ENCODE measurements around the gene PLCG2. TPM values are rescaled to one million over a fixed set of nuclear protein-coding genes. Genes with fewer than 3 reads are reported as not detected.

The PLCG2 gene
- total RNA-seq, 1 donor from 2014 or later = 9.1 TPM

GRCh38 chr16:81923296-81923695, 144.2 kb downstream of the PLCG2 start:
- no peak overlapping the region for H3K27ac Mint-ChIP-seq
- TF ChIP-seq, protein P1, sequence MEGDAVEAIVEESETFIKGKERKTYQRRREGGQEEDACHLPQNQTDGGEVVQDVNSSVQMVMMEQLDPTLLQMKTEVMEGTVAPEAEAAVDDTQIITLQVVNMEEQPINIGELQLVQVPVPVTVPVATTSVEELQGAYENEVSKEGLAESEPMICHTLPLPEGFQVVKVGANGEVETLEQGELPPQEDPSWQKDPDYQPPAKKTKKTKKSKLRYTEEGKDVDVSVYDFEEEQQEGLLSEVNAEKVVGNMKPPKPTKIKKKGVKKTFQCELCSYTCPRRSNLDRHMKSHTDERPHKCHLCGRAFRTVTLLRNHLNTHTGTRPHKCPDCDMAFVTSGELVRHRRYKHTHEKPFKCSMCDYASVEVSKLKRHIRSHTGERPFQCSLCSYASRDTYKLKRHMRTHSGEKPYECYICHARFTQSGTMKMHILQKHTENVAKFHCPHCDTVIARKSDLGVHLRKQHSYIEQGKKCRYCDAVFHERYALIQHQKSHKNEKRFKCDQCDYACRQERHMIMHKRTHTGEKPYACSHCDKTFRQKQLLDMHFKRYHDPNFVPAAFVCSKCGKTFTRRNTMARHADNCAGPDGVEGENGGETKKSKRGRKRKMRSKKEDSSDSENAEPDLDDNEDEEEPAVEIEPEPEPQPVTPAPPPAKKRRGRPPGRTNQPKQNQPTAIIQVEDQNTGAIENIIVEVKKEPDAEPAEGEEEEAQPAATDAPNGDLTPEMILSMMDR (IDR thresholded peaks at IDR 0.05; ENCODE audit: unreplicated experiment) = no peak
- H3K36me3 Mint-ChIP-seq (ENCODE audit: insufficient read depth) = no peaks in the 10 kb centered on the region
- DNase-seq (ENCODE audit: low spot score, unreplicated experiment) = no peak
- no peaks in the 10 kb centered on the region for H3K27me3 Mint-ChIP-seq
- H3K9me3 Mint-ChIP-seq (ENCODE audit: low read depth) = peaks cover 3% of the 10 kb centered on the region
- no peak overlapping the region for H3K4me3 Mint-ChIP-seq (ENCODE audit: low read depth)
- no peaks in the 10 kb centered on the region for H3K4me1 Mint-ChIP-seq (ENCODE audit: low read depth)

DNA sequence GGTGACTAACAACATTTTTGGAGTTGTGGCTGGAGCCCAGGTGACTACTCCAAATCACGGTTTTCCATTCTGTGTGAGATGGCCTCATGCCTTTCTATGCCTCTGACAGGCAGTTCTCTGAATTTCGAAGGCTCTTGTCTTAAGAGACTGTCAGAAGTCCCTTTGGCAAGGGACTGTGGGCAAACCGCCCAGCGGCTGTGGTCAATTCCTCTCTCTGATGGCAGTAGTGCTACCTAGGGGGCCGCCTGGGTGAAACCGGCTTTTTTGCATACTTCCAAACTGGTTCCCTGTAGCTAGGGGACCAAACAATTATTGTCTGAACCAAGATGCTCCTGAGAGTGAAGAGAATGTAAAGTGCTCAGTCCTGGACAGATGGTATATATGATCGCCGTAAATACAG, 145.9 kb downstream of the PLCG2 start:
- H3K4me1 Mint-ChIP-seq (ENCODE audit: low read depth) = no peaks in the 10 kb centered on the region
- no peak overlapping the region for H3K4me3 Mint-ChIP-seq (ENCODE audit: low read depth)
- H3K36me3 Mint-ChIP-seq (ENCODE audit: insufficient read depth) = no peaks in the 10 kb centered on the region
- H3K9me3 Mint-ChIP-seq (ENCODE audit: low read depth) = no peaks in the 10 kb centered on the region
- H3K27ac Mint-ChIP-seq = no peak overlapping the region
- H3K27me3 Mint-ChIP-seq = no peaks in the 10 kb centered on the region
- no peak for DNase-seq (ENCODE audit: low spot score, unreplicated experiment)
- TF ChIP-seq, protein P1 (IDR thresholded peaks at IDR 0.05; ENCODE audit: unreplicated experiment) = no peak

- Mint-ChIP-seq H3K27ac (no peak overlapping the region), H3K4me1 (ENCODE audit: low read depth) (no peaks in the 10 kb centered on the region), H3K27me3 (no peaks in the 10 kb centered on the region), H3K9me3 (ENCODE audit: low read depth) (no peaks in the 10 kb centered on the region), H3K4me3 (ENCODE audit: low read depth) (no peak overlapping the region), H3K36me3 (ENCODE audit: insufficient read depth) (no peaks in the 10 kb centered on the region)
- DNase-seq (ENCODE audit: low spot score, unreplicated experiment) = no peak
- TF ChIP-seq, protein P1 (IDR thresholded peaks at IDR 0.05; ENCODE audit: unreplicated experiment) = no peak
Observed at GRCh38 chr16:81926036-81926435, 146.9 kb downstream of the PLCG2 start.

DNA sequence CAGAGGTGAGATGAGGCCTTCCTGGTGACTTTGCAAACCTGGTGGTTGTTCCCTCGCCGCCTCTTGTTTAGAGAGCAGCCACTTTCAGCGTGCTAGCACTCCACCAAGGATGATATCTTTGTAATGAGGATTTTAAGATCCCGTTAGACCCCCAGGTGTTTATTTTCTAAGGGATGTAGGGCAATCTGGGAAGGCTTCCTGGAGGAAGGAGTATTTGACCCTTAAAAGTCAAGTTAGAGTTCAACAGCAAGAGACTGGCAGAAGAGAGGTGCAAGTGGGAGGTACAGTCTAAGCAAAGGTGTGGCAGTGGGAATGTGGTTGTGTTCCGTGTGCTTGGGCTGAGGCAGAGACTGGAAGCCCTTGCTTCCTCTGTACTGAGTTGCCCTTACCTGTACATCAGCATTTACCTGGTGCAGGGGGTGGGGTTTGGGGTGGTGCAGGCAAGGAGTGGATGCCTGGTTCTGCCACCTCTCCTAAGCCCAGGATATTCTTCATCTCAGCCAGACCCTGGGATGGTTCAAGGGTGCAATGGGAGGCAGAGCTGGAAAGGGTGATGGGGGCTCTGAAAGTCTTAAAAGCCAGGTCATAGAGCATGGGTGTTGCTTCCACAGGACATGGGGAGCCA, 148.6 kb downstream of the PLCG2 start:
- Mint-ChIP-seq H3K4me1 (ENCODE audit: low read depth) (no peaks in the 10 kb centered on the region), H3K4me3 (ENCODE audit: low read depth) (no peak overlapping the region), H3K36me3 (ENCODE audit: insufficient read depth) (no peaks in the 10 kb centered on the region), H3K27me3 (no peaks in the 10 kb centered on the region), H3K27ac (no peak overlapping the region), H3K9me3 (ENCODE audit: low read depth) (no peaks in the 10 kb centered on the region)
- no peak for DNase-seq (ENCODE audit: low spot score, unreplicated experiment)
- TF ChIP-seq, protein P1 (IDR thresholded peaks at IDR 0.05; ENCODE audit: unreplicated experiment) = no peak

DNA sequence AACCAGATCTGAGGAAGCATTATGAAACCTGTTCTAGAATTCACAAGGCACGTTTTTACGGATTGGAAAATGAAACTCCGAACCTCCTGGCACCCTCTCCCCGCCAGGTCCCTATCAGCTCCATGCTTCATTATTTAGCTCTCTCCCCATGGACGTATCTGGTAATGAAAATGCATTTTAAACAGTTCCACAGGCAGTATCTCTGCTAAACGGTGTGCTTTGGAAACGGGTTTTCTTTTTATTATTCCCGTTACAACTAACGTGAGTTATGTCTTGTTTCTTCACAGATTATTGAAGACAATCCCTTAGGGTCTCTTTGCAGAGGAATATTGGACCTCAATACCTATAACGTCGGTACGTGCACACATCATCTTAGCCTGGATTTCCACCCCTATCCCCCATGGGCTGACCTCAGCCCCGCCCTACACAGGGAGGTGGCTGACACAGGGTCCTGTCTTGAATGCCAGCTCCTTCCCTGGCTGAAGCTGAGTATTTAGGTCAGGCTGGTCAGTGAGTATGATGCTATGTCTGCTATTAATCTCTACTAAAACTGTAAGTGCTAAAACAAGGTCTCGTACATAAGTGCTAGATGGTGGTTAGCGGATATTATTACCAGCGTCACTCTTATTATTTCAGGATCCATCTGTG, 149.3 kb downstream of the PLCG2 start:
- H3K36me3 Mint-ChIP-seq (ENCODE audit: insufficient read depth) = no peaks in the 10 kb centered on the region
- no peaks in the 10 kb centered on the region for H3K4me1 Mint-ChIP-seq (ENCODE audit: low read depth)
- H3K9me3 Mint-ChIP-seq (ENCODE audit: low read depth) = no peaks in the 10 kb centered on the region
- TF ChIP-seq, protein P1 (IDR thresholded peaks at IDR 0.05; ENCODE audit: unreplicated experiment) = no peak
- no peak overlapping the region for H3K4me3 Mint-ChIP-seq (ENCODE audit: low read depth)
- no peak for DNase-seq (ENCODE audit: low spot score, unreplicated experiment)
- no peaks in the 10 kb centered on the region for H3K27me3 Mint-ChIP-seq
- H3K27ac Mint-ChIP-seq = no peak overlapping the region

Measured in progenitor cell of endocrine pancreas (in vitro differentiated cells).